IMR-90 (cell line): ENCODE results near the gene TMEM50A. TPM values are rescaled to one million over a fixed set of nuclear protein-coding genes. Genes with fewer than 3 reads are reported as not detected.

Experiments used
- ATAC-seq: fragments of 200-7000 bp; cut with Tn5 transposase; 2 replicates; pipeline ENCODE4 v1.9.1; 2020; ENCODE audit warnings: low read depth, mild to moderate bottlenecking, moderate library complexity
- BruUV-seq: library from RNA; stranded (reverse); fragments of 400-500 nt; replicated peaks from 2 replicates; lab custom pipeline; 2021; lab: Mats Ljungman, UMichigan
- CTCF ChIA-PET: fragments of 300-600 bp; formaldehyde crosslinking; extraction: SDS; loops from one replicate; lab custom pipeline; 2021; ENCODE audit warnings: antibody characterized with exemption; lab: Yijun Ruan, JAX
- POLR2A ChIA-PET: fragments of 300-600 bp; sonication (Branson Sonifier 250); formaldehyde crosslinking; loops from one replicate; lab custom pipeline; 2022; ENCODE audit warnings: antibody characterized with exemption; ENCODE audit not compliant: unreplicated experiment; lab: Charles Lee
- DNase-seq: peaks from one replicate; pipeline ENCODE4 v3.0.0; 2013
- H2AFZ ChIP-seq: replicated peaks from 2 replicates; pipeline ENCODE3; 2013; ENCODE audit warnings: low read length, mild to moderate bottlenecking; ENCODE audit not compliant: poor library complexity
- H2AK5ac ChIP-seq: 2 replicates; pipeline ENCODE4 v1.6.1; 2013; ENCODE audit warnings: low read depth, low read length, inconsistent platforms
- H2AK9ac ChIP-seq: replicated peaks from 2 replicates; pipeline ENCODE3; 2013; ENCODE audit warnings: mild to moderate bottlenecking, low read depth, low read length, moderate library complexity; ENCODE audit not compliant: poor library complexity
- H2BK120ac ChIP-seq: 2 replicates; pipeline ENCODE4 v1.6.1; 2013; ENCODE audit warnings: low read depth, low read length, inconsistent platforms
- H2BK15ac ChIP-seq: 3 replicates; pipeline ENCODE4 v1.6.1; 2013; ENCODE audit warnings: low read depth, low read length, inconsistent platforms
- H2BK20ac ChIP-seq: 2 replicates; pipeline ENCODE4 v1.6.1; 2013; ENCODE audit warnings: low read depth, mild to moderate bottlenecking, inconsistent platforms, low read length, moderate library complexity
- H2BK5ac ChIP-seq: 2 replicates; pipeline ENCODE4 v1.6.1; 2013; ENCODE audit warnings: mild to moderate bottlenecking, low read depth, low read length, inconsistent platforms; ENCODE audit not compliant: poor library complexity, severe bottlenecking
- H3K14ac ChIP-seq: replicated peaks from 2 replicates; pipeline ENCODE4 v1.6.1; 2013; ENCODE audit warnings: low read depth, low read length, inconsistent platforms
- H3K18ac ChIP-seq: 2 replicates; pipeline ENCODE4 v1.6.1; 2013; ENCODE audit warnings: low read depth, low read length, control low read depth
- H3K23ac ChIP-seq: 2 replicates; pipeline ENCODE4 v1.6.1; 2013; ENCODE audit warnings: low read depth, low read length, inconsistent platforms
- H3K27ac ChIP-seq: 2 replicates; pipeline ENCODE4 v1.5.1; 2013; ENCODE audit warnings: mild to moderate bottlenecking, control low read depth, low read length; ENCODE audit not compliant: insufficient read depth
- H3K27me3 ChIP-seq: 2 replicates; pipeline ENCODE4 v1.6.1; 2013; ENCODE audit warnings: low read length; ENCODE audit not compliant: control insufficient read depth, insufficient read depth
- H3K36me3 ChIP-seq: 2 replicates; pipeline ENCODE4 v1.6.1; 2013; ENCODE audit warnings: low read length, mixed read lengths; ENCODE audit not compliant: control insufficient read depth, insufficient read depth
- H3K4ac ChIP-seq: 2 replicates; pipeline ENCODE4 v1.6.1; 2013; ENCODE audit warnings: low read depth, low read length, inconsistent platforms
- H3K4me1 ChIP-seq: 2 replicates; pipeline ENCODE4 v1.6.1; 2013; ENCODE audit warnings: low read length, mixed read lengths; ENCODE audit not compliant: control insufficient read depth, insufficient read depth
- H3K4me2 ChIP-seq: 2 replicates; pipeline ENCODE4 v1.6.1; 2013; ENCODE audit warnings: low read depth, mild to moderate bottlenecking, control low read depth, low read length, moderate library complexity
- H3K4me3 ChIP-seq: 2 replicates; pipeline ENCODE4 v1.5.1; 2013; ENCODE audit warnings: low read depth, mild to moderate bottlenecking, control low read depth, low read length, moderate library complexity; ENCODE audit not compliant: insufficient read depth
- H3K56ac ChIP-seq: 2 replicates; pipeline ENCODE4 v1.6.1; 2013; ENCODE audit warnings: low read length, inconsistent platforms; ENCODE audit not compliant: insufficient read depth; ENCODE audit errors: extremely low read depth
- H3K79me1 ChIP-seq, 2 experiments: 2 replicates each; pipeline ENCODE4 v1.6.1; 2013; ENCODE audit warnings: low read length in 2 of 2, inconsistent platforms in 1 of 2, low read depth in 1 of 2
- H3K9ac ChIP-seq: 2 replicates; pipeline ENCODE4 v1.6.1; 2013; ENCODE audit warnings: low read depth, low read length, control low read depth
- H3K9me1 ChIP-seq: 2 replicates; pipeline ENCODE4 v1.6.1; 2013; ENCODE audit warnings: low read length, inconsistent platforms; ENCODE audit not compliant: insufficient read depth
- H3K9me3 ChIP-seq: 2 replicates; pipeline ENCODE4 v1.6.1; 2013; ENCODE audit warnings: low read length; ENCODE audit not compliant: control insufficient read depth, insufficient read depth
- H4K20me1 ChIP-seq: 2 replicates; pipeline ENCODE4 v1.6.1; 2013; ENCODE audit warnings: low read length, inconsistent platforms; ENCODE audit not compliant: insufficient read depth
- H4K5ac ChIP-seq: 2 replicates; pipeline ENCODE4 v1.6.1; 2013; ENCODE audit warnings: mild to moderate bottlenecking, low read depth, low read length, control low read depth
- H4K8ac ChIP-seq, 2 experiments: 2 replicates each; pipeline ENCODE4 v1.6.1; 2013; ENCODE audit warnings: low read depth in 2 of 2, low read length in 2 of 2, control low read depth in 1 of 2, inconsistent platforms in 1 of 2
- H4K91ac ChIP-seq: 2 replicates; pipeline ENCODE4 v1.6.1; 2013; ENCODE audit warnings: low read depth, low read length, inconsistent platforms; ENCODE audit not compliant: insufficient read depth
- BHLHE40 ChIP-seq: fragments of 150-350 bp; IDR thresholded peaks from 2 replicates; pipeline ENCODE4 v1.6.1; 2016; ENCODE audit warnings: mild to moderate bottlenecking, low read depth, low read length
- CEBPB ChIP-seq: IDR thresholded peaks from 2 replicates; pipeline ENCODE4 v1.6.1; 2012; ENCODE audit warnings: low read depth, low read length, improper control_type of control experiment
- CHD1 ChIP-seq: IDR thresholded peaks from 2 replicates; pipeline ENCODE4 v1.6.1; 2012; ENCODE audit warnings: low read depth, low read length, improper control_type of control experiment
- CTCF ChIP-seq: conservative IDR thresholded peaks from 2 replicates; pipeline ENCODE4 v1.5.1; 2012; ENCODE audit warnings: mild to moderate bottlenecking, low read depth, low read length, improper control_type of control experiment
- ELK1 ChIP-seq: fragments of 150-350 bp; IDR thresholded peaks from 2 replicates; pipeline ENCODE4 v1.6.1; 2016; ENCODE audit warnings: low read depth, mild to moderate bottlenecking, low read length, moderate library complexity, borderline replicate concordance
- FOS ChIP-seq: fragments of 150-350 bp; IDR thresholded peaks from 2 replicates; pipeline ENCODE4 v1.6.1; 2016; ENCODE audit warnings: low read depth, low read length
- MAFK ChIP-seq: IDR thresholded peaks from 2 replicates; pipeline ENCODE4 v1.6.1; 2012; ENCODE audit warnings: low read depth, low read length, improper control_type of control experiment
- MAZ ChIP-seq: IDR thresholded peaks from 2 replicates; pipeline ENCODE4 v1.6.1; 2012; ENCODE audit warnings: low read depth, mild to moderate bottlenecking, low read length, improper control_type of control experiment, moderate library complexity, borderline replicate concordance
- MXI1 ChIP-seq: IDR thresholded peaks from 2 replicates; pipeline ENCODE4 v1.6.1; 2012; ENCODE audit warnings: low read depth, mild to moderate bottlenecking, low read length, moderate library complexity, borderline replicate concordance
- NFE2L2 ChIP-seq: fragments of 150-350 bp; IDR thresholded peaks from 2 replicates; pipeline ENCODE4 v1.6.1; 2016; ENCODE audit warnings: low read depth, mild to moderate bottlenecking, low read length
- POLR2A ChIP-seq: IDR thresholded peaks from 2 replicates; pipeline ENCODE4 v1.6.1; 2012; ENCODE audit warnings: mild to moderate bottlenecking, low read depth, low read length
- RAD21 ChIP-seq: IDR thresholded peaks from 2 replicates; pipeline ENCODE4 v1.6.1; 2012; ENCODE audit warnings: low read length, improper control_type of control experiment
- RCOR1 ChIP-seq: IDR thresholded peaks from 2 replicates; pipeline ENCODE4 v1.6.1; 2012; ENCODE audit warnings: mild to moderate bottlenecking, low read length, improper control_type of control experiment; ENCODE audit not compliant: insufficient replicate concordance
- RFX5 ChIP-seq: IDR thresholded peaks from 2 replicates; pipeline ENCODE4 v1.8.0; 2012; ENCODE audit warnings: low read depth, mild to moderate bottlenecking, low read length, moderate library complexity
- SMC3 ChIP-seq: fragments of 150-350 bp; IDR thresholded peaks from 2 replicates; pipeline ENCODE4 v1.6.1; 2016; ENCODE audit warnings: low read depth, mild to moderate bottlenecking, antibody characterized with exemption, low read length, moderate library complexity
- WGBS, 2 experiments: methylation state at CpG; one replicate each; pipeline versions ENCODE4 v1.1.5 to v1.1.7; 2013; ENCODE audit warnings: missing lambda C conversion rate in 2 of 2; ENCODE audit not compliant: insufficient read length in 1 of 2; ENCODE audit errors: extremely low coverage in 2 of 2; 5-methylcytosine and 5-hydroxymethylcytosine counted together
- dilution Hi-C: fragments of 300-500 bp; cut with HindIII; formaldehyde crosslinking; loops from one replicate; pipeline ENCODE4 v1.14.3; 2018; ENCODE audit warnings: low sequenced_read_pairs; ENCODE audit not compliant: unreplicated experiment
- in situ Hi-C: fragments of 300-500 bp; cut with MboI; formaldehyde crosslinking; loops from 3 replicates; pipeline ENCODE4 v1.14.3; 2019; ENCODE audit warnings: low sequenced_read_pairs, inconsistent platforms, mixed read lengths
- intact Hi-C: fragments of 100-400 bp; cut with micrococcal nuclease; formaldehyde crosslinking; loops from 2 replicates; pipeline ENCODE4 v1.10.0; 2022
- polyA plus RNA-seq, 3 experiments: library from polyadenylated mRNA; depleted of rRNA; stranded (reverse); fragments of >200 nt; gene quantifications; 2 replicates each; pipeline ENCODE4 v1.2.3, GENCODE V29; 2012; ENCODE audit warnings: low replicate concordance in 1 of 3
- total RNA-seq: library from RNA; depleted of rRNA; stranded (reverse); fragments of >200 nt; gene quantifications from 2 replicates; pipeline ENCODE4 v1.2.3, GENCODE V29; 2012
- TF ChIP-seq, protein P1 (sequence below): fragments of 150-350 bp; IDR thresholded peaks from 2 replicates; pipeline ENCODE4 v1.6.1; 2017; ENCODE audit warnings: mild to moderate bottlenecking, antibody characterized with exemption, low read length, low read depth

TMEM50A gene
- total and polyA plus RNA-seq, 2 of the 4 experiments (the other 2 are of a cell fraction): 48.4 to 63.9 TPM

GRCh38 chr1:25349606-25350005 lies 11.5 kb downstream of the TMEM50A start:
- POLR2A ChIA-PET: no interaction called here
- Histone ChIP-seq H3K18ac (no peak overlapping the region), H4K8ac (no peak overlapping the region), H2AK9ac (no peak overlapping the region), H2BK120ac (no peak overlapping the region), H3K14ac (no peak overlapping the region), H2BK20ac (no peak overlapping the region), H3K4me2 (no peak overlapping the region), H3K79me1 (peaks cover 21 to 55% of the 10 kb centered on the region in 2 experiments), H3K27ac (no peak overlapping the region), H2AFZ (no peak overlapping the region), H2BK5ac (no peak overlapping the region), H3K4me1 (no peaks in the 10 kb centered on the region), H3K36me3 (peaks cover 29% of the 10 kb centered on the region), H4K20me1 (peaks cover 9% of the 10 kb centered on the region), H2AK5ac (no peak overlapping the region), H3K9me1 (peaks cover 7% of the 10 kb centered on the region), H4K91ac (no peak overlapping the region), H3K56ac (no peak overlapping the region), H3K4ac (no peak overlapping the region), H3K27me3 (no peaks in the 10 kb centered on the region), H4K5ac (no peak overlapping the region), H2BK15ac (no peak overlapping the region), H3K23ac (no peak overlapping the region), H3K4me3 (no peak overlapping the region), H3K9me3 (no peaks in the 10 kb centered on the region), H3K9ac (no peak overlapping the region)
- no TSS peak for BruUV-seq
- CTCF ChIA-PET: no interaction called here
- no peak for DNase-seq
- WGBS, 2 experiments: no CpG with 5 or more reads among the region's 3 CpGs
- intact Hi-C loops: no loop called here
- ATAC-seq: no peak
- dilution Hi-C loops: no loop called here
- in situ Hi-C loops: no loop called here
- TF ChIP-seq, protein P1, sequence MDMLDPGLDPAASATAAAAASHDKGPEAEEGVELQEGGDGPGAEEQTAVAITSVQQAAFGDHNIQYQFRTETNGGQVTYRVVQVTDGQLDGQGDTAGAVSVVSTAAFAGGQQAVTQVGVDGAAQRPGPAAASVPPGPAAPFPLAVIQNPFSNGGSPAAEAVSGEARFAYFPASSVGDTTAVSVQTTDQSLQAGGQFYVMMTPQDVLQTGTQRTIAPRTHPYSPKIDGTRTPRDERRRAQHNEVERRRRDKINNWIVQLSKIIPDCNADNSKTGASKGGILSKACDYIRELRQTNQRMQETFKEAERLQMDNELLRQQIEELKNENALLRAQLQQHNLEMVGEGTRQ: no peak
- no peak for TF ChIP-seq MAFK
- no peak for TF ChIP-seq RAD21
- TF ChIP-seq CEBPB: no peak
- TF ChIP-seq BHLHE40: no peak
- no peak for TF ChIP-seq CHD1
- TF ChIP-seq MXI1: no peak
- TF ChIP-seq CTCF: no peak
- TF ChIP-seq MAZ: no peak
- no peak for TF ChIP-seq ELK1
- no peak for TF ChIP-seq FOS
- no peak for TF ChIP-seq RCOR1
- no peak for TF ChIP-seq RFX5
- no peak for TF ChIP-seq NFE2L2
- no peak for TF ChIP-seq POLR2A
- no peak for TF ChIP-seq SMC3
